Cardiac muscle cell (in vitro differentiated cells and primary cell): ENCODE results near the gene MARCHF10. TPM values are rescaled to one million over a fixed set of nuclear protein-coding genes. Genes with fewer than 3 reads are reported as not detected.

Source experiments
- DNase-seq, 2 donors: peaks; one replicate each; pipeline versions ENCODE4 v3.0.0 to v3.0.0-alpha.2; 2010 to 2017; ENCODE audit warnings: low read depth in 1 of 2, low spot score in 1 of 2
- H3K27ac ChIP-seq: fragments of 200-600 bp; sonication (generic); 2 replicates; pipeline ENCODE4 v1.5.1; 2016
- H3K27me3 ChIP-seq: fragments of 200-600 bp; sonication (generic); 2 replicates; pipeline ENCODE4 v1.6.0; 2016; ENCODE audit warnings: control low read depth
- H3K36me3 ChIP-seq: fragments of 200-600 bp; sonication (generic); 2 replicates; pipeline ENCODE4 v1.5.1; 2016; ENCODE audit warnings: control low read depth
- H3K4me1 ChIP-seq: fragments of 200-600 bp; sonication (generic); 2 replicates; pipeline ENCODE4 v1.8.1; 2017; ENCODE audit warnings: low read depth, mild to moderate bottlenecking, mixed run types
- H3K4me3 ChIP-seq: fragments of 200-600 bp; sonication (generic); 2 replicates; pipeline ENCODE4 v1.5.1; 2016; ENCODE audit warnings: mild to moderate bottlenecking
- H3K9me3 ChIP-seq: fragments of 200-600 bp; sonication (generic); 2 replicates; pipeline ENCODE4 v1.5.1; 2017; ENCODE audit warnings: low read depth, mild to moderate bottlenecking, control low read depth
- CTCF ChIP-seq: IDR thresholded peaks from 2 replicates; pipeline ENCODE4 v1.5.1; 2012; ENCODE audit warnings: low read depth, mild to moderate bottlenecking, low read length
- polyA plus RNA-seq: library from polyadenylated mRNA; unstranded; fragments of >200 nt; fragmentation: Nextera tagmentation; extraction: Ambion mirVana; gene quantifications from 2 replicates; pipeline ENCODE4 v1.2.1, GENCODE V29; 2016
- total RNA-seq: library from RNA; depleted of rRNA; stranded (reverse); fragments of >200 nt; gene quantifications from 2 replicates; pipeline ENCODE4 v1.2.3, GENCODE V29; 2016

The MARCHF10 gene
- total and polyA plus RNA-seq, 2 experiments from 2014 or later: 0.77 to 1.1 TPM

GRCh38 chr17:62756198-62756597 lies 51.9 kb downstream of the MARCHF10 start:
- no peaks in the 10 kb centered on the region for H3K27me3 ChIP-seq
- H3K4me3 ChIP-seq: no peak overlapping the region
- H3K36me3 ChIP-seq: no peaks in the 10 kb centered on the region
- no peaks in the 10 kb centered on the region for H3K9me3 ChIP-seq
- DNase-seq: no peak
- TF ChIP-seq CTCF: no peak
- H3K27ac ChIP-seq: no peak overlapping the region
- no peaks in the 10 kb centered on the region for H3K4me1 ChIP-seq

GRCh38 chr17:62755141-62755851 lies 52.8 kb downstream of the MARCHF10 start:
- no peaks in the 10 kb centered on the region for H3K4me1 ChIP-seq
- no peaks in the 10 kb centered on the region for H3K9me3 ChIP-seq
- no peak overlapping the region for H3K4me3 ChIP-seq
- H3K36me3 ChIP-seq: no peaks in the 10 kb centered on the region
- peak overlapping the region; percentile 38 for H3K27ac ChIP-seq
- peak; percentile 16 to 68 for DNase-seq
- no peaks in the 10 kb centered on the region for H3K27me3 ChIP-seq
- TF ChIP-seq CTCF: no peak

GRCh38 chr17:62754631-62755030 lies 53.5 kb downstream of the MARCHF10 start:
- H3K9me3 ChIP-seq: no peaks in the 10 kb centered on the region
- H3K4me3 ChIP-seq: no peak overlapping the region
- H3K36me3 ChIP-seq: no peaks in the 10 kb centered on the region
- H3K27me3 ChIP-seq: no peaks in the 10 kb centered on the region
- H3K4me1 ChIP-seq: no peaks in the 10 kb centered on the region
- H3K27ac ChIP-seq: no peak overlapping the region
- no peak for TF ChIP-seq CTCF
- no peak for DNase-seq

- no peak for TF ChIP-seq CTCF
- Histone ChIP-seq H3K27me3 (no peaks in the 10 kb centered on the region), H3K9me3 (no peaks in the 10 kb centered on the region), H3K4me1 (no peaks in the 10 kb centered on the region), H3K36me3 (no peaks in the 10 kb centered on the region), H3K4me3 (no peak overlapping the region), H3K27ac (no peak overlapping the region)
- no peak for DNase-seq
Observed at GRCh38 chr17:62753562-62753961, 54.6 kb downstream of the MARCHF10 start.

- H3K36me3 ChIP-seq: no peaks in the 10 kb centered on the region
- TF ChIP-seq CTCF: no peak
- no peak for DNase-seq
- H3K27me3 ChIP-seq: no peaks in the 10 kb centered on the region
- H3K4me1 ChIP-seq: no peaks in the 10 kb centered on the region
- H3K9me3 ChIP-seq: no peaks in the 10 kb centered on the region
- H3K4me3 ChIP-seq: no peak overlapping the region
- H3K27ac ChIP-seq: no peak overlapping the region
Observed at GRCh38 chr17:62751060-62751691, 56.9 kb downstream of the MARCHF10 start.
